ENCODE data around the gene PHOX2A.

DNA sequence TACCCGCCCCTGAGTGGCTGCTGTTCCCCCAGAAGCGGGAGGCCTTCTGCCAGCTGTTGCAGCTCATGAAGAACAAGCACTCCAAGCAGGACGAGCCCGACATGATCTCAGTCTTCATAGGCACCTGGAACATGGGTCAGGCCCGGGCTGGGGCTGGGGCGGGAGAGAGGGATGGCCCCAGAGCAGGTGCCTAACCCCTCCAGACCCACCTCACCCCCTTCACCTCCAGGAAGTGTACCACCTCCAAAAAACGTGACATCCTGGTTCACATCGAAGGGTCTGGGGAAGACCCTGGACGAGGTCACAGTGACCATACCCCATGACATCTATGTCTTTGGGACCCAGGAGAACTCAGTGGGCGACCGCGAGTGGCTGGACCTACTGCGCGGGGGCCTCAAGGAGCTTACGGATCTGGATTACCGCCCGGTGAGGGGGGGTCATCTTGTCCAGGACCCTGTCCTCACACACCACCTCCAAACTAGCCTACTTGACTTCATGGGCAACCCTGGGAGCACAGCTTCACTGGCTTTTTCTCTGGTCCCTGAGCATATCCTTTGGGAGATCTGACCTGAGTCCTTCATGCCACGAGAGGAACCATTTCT is 13.1 kb downstream of the PHOX2A start:
- TF ChIP-seq CTCF (IDR thresholded peaks at IDR 0.05; ENCODE audit: low read depth, low read length, poor library complexity, severe bottlenecking) (no peak), EZH2phosphoT487 (IDR thresholded peaks at IDR 0.05; ENCODE audit: borderline replicate concordance, low read length) (no peak)
